ENCODE data around the gene HTT.

DNA sequence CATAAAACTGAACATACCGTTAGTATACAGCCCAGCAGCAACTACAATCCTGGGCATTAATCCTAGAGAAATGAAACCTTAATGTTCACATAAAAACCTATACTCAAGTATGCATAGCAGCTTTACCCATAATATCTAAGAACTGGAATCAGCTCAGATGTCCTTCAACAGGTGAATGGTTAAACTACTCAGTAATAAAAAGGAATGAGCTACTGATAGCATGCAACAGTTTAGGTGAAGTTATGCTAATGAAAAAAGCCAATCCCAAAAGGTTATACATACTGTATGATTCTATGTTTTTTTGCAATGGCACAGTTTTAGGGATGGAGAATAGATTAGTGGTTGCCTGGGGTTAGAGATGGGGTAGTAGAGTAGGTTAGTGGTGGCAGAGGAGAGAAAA, 9.3 kb downstream of the HTT start:
- TF ChIP-seq, protein P1, sequence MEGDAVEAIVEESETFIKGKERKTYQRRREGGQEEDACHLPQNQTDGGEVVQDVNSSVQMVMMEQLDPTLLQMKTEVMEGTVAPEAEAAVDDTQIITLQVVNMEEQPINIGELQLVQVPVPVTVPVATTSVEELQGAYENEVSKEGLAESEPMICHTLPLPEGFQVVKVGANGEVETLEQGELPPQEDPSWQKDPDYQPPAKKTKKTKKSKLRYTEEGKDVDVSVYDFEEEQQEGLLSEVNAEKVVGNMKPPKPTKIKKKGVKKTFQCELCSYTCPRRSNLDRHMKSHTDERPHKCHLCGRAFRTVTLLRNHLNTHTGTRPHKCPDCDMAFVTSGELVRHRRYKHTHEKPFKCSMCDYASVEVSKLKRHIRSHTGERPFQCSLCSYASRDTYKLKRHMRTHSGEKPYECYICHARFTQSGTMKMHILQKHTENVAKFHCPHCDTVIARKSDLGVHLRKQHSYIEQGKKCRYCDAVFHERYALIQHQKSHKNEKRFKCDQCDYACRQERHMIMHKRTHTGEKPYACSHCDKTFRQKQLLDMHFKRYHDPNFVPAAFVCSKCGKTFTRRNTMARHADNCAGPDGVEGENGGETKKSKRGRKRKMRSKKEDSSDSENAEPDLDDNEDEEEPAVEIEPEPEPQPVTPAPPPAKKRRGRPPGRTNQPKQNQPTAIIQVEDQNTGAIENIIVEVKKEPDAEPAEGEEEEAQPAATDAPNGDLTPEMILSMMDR (IDR thresholded peaks at IDR 0.05; ENCODE audit: low read length), result no peak
- no peak for TF ChIP-seq EZH2 (optimal IDR thresholded peaks at IDR 0.05; ENCODE audit: low read depth, low read length)
